Astrocyte (in vitro differentiated cells and primary cell): ENCODE results near the gene GRB2. TPM values are rescaled to one million over a fixed set of nuclear protein-coding genes. Genes with fewer than 3 reads are reported as not detected.

Experiments
- DNase-seq: peaks from one replicate; pipeline ENCODE4 v3.0.0-alpha.2; 2010; ENCODE audit warnings: low read depth
- FAIRE-seq: peaks from 2 replicates; lab custom pipeline; 2011; peaks lifted over from hg19 to GRCh38; lab: Jason Lieb, UNC
- H2AFZ ChIP-seq: 2 replicates; pipeline ENCODE4 v1.6.0; 2012; ENCODE audit warnings: low read depth, low read length, inconsistent platforms
- H3K27ac ChIP-seq: 2 replicates; pipeline ENCODE4 v1.5.1; 2011; ENCODE audit warnings: low read depth, low read length, inconsistent platforms
- H3K27me3 ChIP-seq: 2 replicates; pipeline ENCODE4 v1.6.0; 2011; ENCODE audit warnings: low read length, inconsistent platforms; ENCODE audit not compliant: insufficient read depth
- H3K36me3 ChIP-seq: 2 replicates; pipeline ENCODE4 v1.5.1; 2011; ENCODE audit warnings: low read length, inconsistent platforms; ENCODE audit not compliant: insufficient read depth
- H3K4me1 ChIP-seq: 2 replicates; pipeline ENCODE4 v1.5.1; 2011; ENCODE audit warnings: low read length, inconsistent platforms; ENCODE audit not compliant: insufficient read depth
- H3K4me2 ChIP-seq: 2 replicates; pipeline ENCODE4 v1.6.0; 2012; ENCODE audit warnings: low read length, inconsistent platforms
- H3K4me3 ChIP-seq: 2 replicates; pipeline ENCODE4 v1.5.1; 2011; ENCODE audit warnings: low read depth, mild to moderate bottlenecking, low read length, inconsistent platforms; ENCODE audit not compliant: insufficient read depth
- H3K79me2 ChIP-seq: 2 replicates; pipeline ENCODE4 v1.6.0; 2012; ENCODE audit warnings: mild to moderate bottlenecking, low read length, inconsistent platforms; ENCODE audit not compliant: insufficient read depth
- H3K9ac ChIP-seq: 2 replicates; pipeline ENCODE4 v1.6.0; 2012; ENCODE audit warnings: mild to moderate bottlenecking, low read length, inconsistent platforms
- H3K9me3 ChIP-seq: 2 replicates; pipeline ENCODE4 v1.5.1; 2012; ENCODE audit warnings: low read depth, mild to moderate bottlenecking, low read length, inconsistent platforms; ENCODE audit not compliant: insufficient read depth
- H4K20me1 ChIP-seq: 2 replicates; pipeline ENCODE4 v1.6.0; 2012; ENCODE audit warnings: low read length, inconsistent platforms; ENCODE audit not compliant: insufficient read depth
- H3K27ac Mint-ChIP-seq: one replicate; pipeline ENCODE4 v1.8.0; 2021; ENCODE audit warnings: mild to moderate bottlenecking, mixed read lengths; ENCODE audit not compliant: unreplicated experiment
- H3K27me3 Mint-ChIP-seq: one replicate; pipeline ENCODE4 v1.8.0; 2021; ENCODE audit warnings: low read depth, mixed read lengths; ENCODE audit not compliant: unreplicated experiment
- H3K36me3 Mint-ChIP-seq: one replicate; pipeline ENCODE4 v1.8.0; 2021; ENCODE audit warnings: low read depth, mixed read lengths; ENCODE audit not compliant: unreplicated experiment
- H3K4me1 Mint-ChIP-seq: one replicate; pipeline ENCODE4 v1.8.0; 2021; ENCODE audit warnings: low read depth, mixed read lengths; ENCODE audit not compliant: unreplicated experiment
- H3K4me3 Mint-ChIP-seq: one replicate; pipeline ENCODE4 v1.8.0; 2021; ENCODE audit warnings: mild to moderate bottlenecking, moderate library complexity, mixed read lengths; ENCODE audit not compliant: unreplicated experiment
- H3K9me3 Mint-ChIP-seq: one replicate; pipeline ENCODE4 v1.8.0; 2021; ENCODE audit warnings: mild to moderate bottlenecking, mixed read lengths; ENCODE audit not compliant: unreplicated experiment
- CTCF ChIP-seq: IDR thresholded peaks from 2 replicates; pipeline ENCODE4 v1.5.1; 2011; ENCODE audit warnings: low read depth, mild to moderate bottlenecking, inconsistent platforms, low read length, moderate library complexity; ENCODE audit not compliant: insufficient read depth
- EZH2 ChIP-seq: IDR thresholded peaks from 2 replicates; pipeline ENCODE4 v1.6.1; 2012; ENCODE audit warnings: mild to moderate bottlenecking, low read length, inconsistent platforms; ENCODE audit not compliant: insufficient read depth
- total RNA-seq: library from RNA; stranded (reverse); gene quantifications from 2 replicates; pipeline ENCODE4 v1.2.1, GENCODE V29; 2021

Gene GRB2
- total RNA-seq, 1 donor from 2014 or later = 168 TPM

GRCh38 chr17:75402026-75402425 lies 3.5 kb downstream of the GRB2 start:
- Histone ChIP-seq H3K9ac (no peak overlapping the region), H3K27me3 (no peaks in the 10 kb centered on the region), H3K4me1 (peaks cover 7% of the 10 kb centered on the region), H2AFZ (no peak overlapping the region), H4K20me1 (peaks cover 67% of the 10 kb centered on the region), H3K36me3 (no peaks in the 10 kb centered on the region), H3K9me3 (no peaks in the 10 kb centered on the region), H3K4me2 (no peak overlapping the region), H3K27ac (no peak overlapping the region), H3K4me3 (no peak overlapping the region), H3K79me2 (peaks cover 83% of the 10 kb centered on the region)
- DNase-seq = no peak
- FAIRE-seq = no peak
- Mint-ChIP-seq H3K27ac (no peak overlapping the region), H3K36me3 (peaks cover 1% of the 10 kb centered on the region), H3K4me1 (peaks cover 11% of the 10 kb centered on the region), H3K27me3 (no peaks in the 10 kb centered on the region), H3K9me3 (no peaks in the 10 kb centered on the region), H3K4me3 (no peak overlapping the region)
- TF ChIP-seq CTCF (no peak), EZH2 (no peak)

- Histone ChIP-seq H3K4me1 (no peaks in the 10 kb centered on the region), H3K9ac (no peak overlapping the region), H4K20me1 (peaks cover 81% of the 10 kb centered on the region), H2AFZ (no peak overlapping the region), H3K27ac (no peak overlapping the region), H3K79me2 (peaks cover 98% of the 10 kb centered on the region), H3K4me2 (no peak overlapping the region), H3K27me3 (no peaks in the 10 kb centered on the region), H3K9me3 (no peaks in the 10 kb centered on the region), H3K4me3 (no peak overlapping the region), H3K36me3 (no peaks in the 10 kb centered on the region)
- Mint-ChIP-seq H3K4me1 (peaks cover 19% of the 10 kb centered on the region), H3K4me3 (peak overlapping the region; percentile 29), H3K27me3 (no peaks in the 10 kb centered on the region), H3K27ac (no peak overlapping the region), H3K9me3 (no peaks in the 10 kb centered on the region), H3K36me3 (peaks cover 1% of the 10 kb centered on the region)
- FAIRE-seq = no peak
- no peak for DNase-seq
- TF ChIP-seq CTCF (no peak), EZH2 (no peak)
Measured at GRCh38 chr17:75400326-75400939, 5.0 kb downstream of the GRB2 start.

GRCh38 chr17:75398279-75398678 lies 7.2 kb downstream of the GRB2 start:
- Histone ChIP-seq H2AFZ (no peak overlapping the region), H3K4me2 (no peak overlapping the region), H4K20me1 (peaks cover 78% of the 10 kb centered on the region), H3K4me3 (no peak overlapping the region), H3K79me2 (peaks cover 95% of the 10 kb centered on the region), H3K9ac (no peak overlapping the region), H3K27ac (no peak overlapping the region), H3K4me1 (peaks cover 10% of the 10 kb centered on the region), H3K36me3 (no peaks in the 10 kb centered on the region), H3K9me3 (no peaks in the 10 kb centered on the region), H3K27me3 (no peaks in the 10 kb centered on the region)
- Mint-ChIP-seq H3K4me3 (no peak overlapping the region), H3K36me3 (peaks cover 1% of the 10 kb centered on the region), H3K27ac (no peak overlapping the region), H3K4me1 (peaks cover 25% of the 10 kb centered on the region), H3K9me3 (no peaks in the 10 kb centered on the region), H3K27me3 (no peaks in the 10 kb centered on the region)
- DNase-seq (no peak), FAIRE-seq (no peak)
- TF ChIP-seq EZH2 (no peak), CTCF (no peak)
